GM19238 (cell line): ENCODE data around the gene ADAMTS5.

Source experiments
- DNase-seq: peaks from one replicate; pipeline ENCODE4 v3.0.0; 2011; ENCODE audit warnings: low spot score; ENCODE audit not compliant: insufficient read length

Gene ADAMTS5

DNA sequence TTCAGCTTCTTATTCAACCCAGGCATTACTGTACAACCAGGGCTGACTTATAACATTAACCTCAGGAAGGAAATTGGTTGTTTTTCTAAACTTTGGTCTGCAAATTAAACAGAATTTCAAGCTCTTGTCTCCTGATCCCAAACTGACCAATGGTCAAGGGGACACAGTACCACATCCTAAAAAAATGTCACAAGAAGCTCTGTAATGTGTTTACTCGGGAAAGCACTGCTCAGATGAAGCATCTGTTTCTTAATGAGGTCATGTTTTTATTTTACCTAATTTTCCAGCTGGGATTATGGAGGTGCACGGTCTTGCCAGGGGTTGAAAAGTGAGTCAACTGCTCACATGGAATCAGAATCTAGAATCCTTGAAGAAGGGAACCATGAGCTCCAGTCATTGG is 18.7 kb downstream of the ADAMTS5 start:
- no peak for DNase-seq

DNA sequence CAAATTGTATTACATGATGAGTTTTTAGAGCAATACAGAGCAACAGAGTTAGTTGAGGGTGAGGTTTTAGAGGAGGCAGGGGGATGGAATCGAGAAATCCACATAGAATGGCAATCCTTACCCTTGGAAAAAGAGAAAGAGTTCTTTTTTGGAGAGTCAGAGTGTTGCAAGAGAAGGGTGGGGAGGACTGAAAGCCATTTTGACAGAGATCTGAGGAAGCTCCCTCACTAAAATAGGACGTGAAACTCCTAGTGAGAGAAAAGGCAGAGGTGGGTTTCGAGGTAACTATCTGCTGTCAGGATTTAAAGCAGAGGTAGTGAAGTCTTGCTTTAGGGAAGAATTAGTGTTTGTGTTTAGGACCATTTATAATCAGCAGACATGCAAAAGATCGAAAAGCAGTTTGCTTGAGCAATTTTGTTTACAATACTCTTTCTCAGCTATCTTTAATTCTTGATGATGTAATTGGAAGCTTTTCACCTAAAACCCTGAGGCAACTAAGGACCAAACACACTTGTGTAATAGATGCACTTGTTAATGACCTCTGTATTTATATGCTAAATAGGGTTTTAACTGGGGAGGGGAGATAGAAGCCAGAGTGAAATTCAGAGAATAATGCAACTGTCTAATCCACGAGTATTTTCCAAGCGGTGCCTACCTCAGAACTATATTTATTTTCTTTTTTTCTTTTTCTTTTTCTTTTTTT is 20.0 kb downstream of the ADAMTS5 start:
- DNase-seq = no peak

DNA sequence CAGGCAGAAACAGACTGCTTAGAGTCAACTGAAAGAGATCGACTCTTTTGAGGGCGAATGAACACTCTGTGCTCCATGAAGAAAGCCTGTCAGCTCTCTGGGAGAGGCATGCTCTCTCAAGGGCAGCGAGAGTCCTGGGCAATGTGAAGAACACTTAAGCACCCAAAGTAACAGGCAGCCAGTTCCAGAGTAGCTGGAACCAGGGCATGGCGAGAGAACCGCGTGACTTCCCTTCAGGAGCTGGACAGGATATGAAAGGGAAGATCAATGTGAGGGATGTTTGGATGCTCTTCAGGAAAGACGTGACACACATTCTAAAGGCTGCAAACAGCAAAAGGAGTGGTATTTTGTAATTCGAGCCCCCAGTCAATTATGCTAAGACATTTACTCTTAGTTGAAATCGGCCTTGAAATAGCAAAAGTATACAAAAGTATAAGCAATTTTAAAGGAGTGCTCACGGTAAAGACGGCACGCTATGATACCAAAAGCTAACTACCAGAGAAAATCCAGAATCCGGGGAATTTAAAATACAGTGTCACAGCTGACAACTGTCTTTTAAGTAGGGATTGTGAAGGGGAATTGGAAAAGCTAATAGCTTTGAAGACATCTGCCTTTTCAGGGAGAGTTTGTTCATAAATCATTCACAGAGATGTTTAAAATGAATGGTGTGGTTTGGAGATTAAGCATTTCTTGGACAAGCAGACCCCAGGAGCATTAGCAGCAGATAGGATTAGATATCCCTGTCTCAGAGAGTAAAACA is 20.8 kb downstream of the ADAMTS5 start:
- DNase-seq = no peak

DNA sequence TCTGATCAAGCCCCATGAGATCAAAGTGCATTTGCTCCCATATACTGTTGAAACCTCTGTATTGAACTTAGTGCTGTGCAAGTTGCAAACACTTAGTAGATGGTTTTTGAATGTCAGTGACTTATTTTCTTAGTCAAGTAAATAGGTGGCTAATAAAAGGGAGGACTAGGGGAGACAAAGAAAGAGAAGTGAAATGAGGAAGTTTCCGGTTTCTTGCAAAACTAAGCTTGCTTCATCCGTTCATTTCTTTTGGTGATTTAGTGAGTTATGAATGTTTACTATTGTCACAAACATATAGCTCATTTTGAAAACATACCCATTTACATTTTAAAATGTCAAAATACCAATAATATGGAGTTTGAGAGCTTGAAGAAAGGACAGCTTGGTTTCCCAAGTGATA is 23.0 kb downstream of the ADAMTS5 start:
- DNase-seq = no peak

DNA sequence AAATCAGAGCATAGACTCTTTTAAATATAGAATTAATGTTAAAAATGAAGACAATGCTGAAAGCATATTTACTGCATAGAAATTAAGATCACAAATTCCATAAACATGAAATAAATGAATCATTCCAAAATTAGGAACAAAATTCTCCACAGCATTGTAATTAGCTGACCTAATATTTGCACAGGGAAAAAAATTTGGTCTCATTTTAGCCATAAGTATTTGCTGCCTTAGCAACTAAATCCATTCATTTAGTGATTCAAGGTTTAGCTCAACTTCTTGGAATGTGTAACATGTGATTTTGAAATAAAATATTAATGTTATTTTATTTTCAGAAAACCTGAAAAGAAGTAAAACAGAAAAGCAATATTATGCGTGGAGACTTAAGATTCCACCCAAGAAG is 25.5 kb downstream of the ADAMTS5 start:
- no peak for DNase-seq

DNA sequence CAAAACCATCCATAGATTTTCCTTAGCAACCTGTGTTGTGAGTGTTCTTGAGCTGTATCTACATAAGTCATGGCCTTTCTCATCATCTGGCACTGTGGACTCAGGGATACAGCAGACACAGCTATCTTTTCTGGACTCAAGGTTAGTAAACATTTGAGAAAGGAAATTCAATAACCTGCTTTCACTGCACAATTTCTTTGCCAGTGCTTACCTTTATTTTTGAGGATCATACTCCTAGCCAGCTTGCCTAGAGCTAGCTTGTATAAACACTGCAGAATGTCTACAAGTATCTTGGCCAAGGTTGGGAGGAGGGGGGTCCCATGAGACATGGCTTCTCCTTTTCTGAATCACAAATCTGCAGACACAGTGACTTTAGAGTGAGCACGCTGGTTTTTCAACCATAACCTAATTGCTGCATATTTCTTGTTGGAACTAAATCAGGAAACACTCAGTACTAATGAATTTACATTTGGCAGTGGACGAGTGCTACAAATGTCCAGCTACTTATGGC is 27.2 kb downstream of the ADAMTS5 start:
- DNase-seq = no peak

DNA sequence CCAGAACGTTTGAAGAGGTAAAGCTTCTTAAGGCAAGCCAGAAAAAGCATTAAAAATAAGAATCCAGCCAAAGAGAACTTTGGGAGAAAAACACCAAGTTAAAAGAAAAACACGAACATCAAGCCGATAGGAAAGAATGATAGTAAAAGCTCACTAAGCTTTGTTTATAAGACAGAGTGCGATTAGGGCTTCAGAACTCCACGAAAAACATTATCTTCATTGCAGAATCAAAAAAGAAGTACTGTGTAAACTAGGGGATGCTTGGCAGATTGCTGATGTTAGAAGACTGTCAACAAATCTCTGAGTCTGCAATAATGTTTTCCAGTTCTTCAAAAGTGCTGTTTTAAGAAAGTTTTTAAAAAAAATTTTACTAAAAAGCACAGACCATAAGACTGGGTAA is 30.2 kb downstream of the ADAMTS5 start:
- DNase-seq = no peak

DNA sequence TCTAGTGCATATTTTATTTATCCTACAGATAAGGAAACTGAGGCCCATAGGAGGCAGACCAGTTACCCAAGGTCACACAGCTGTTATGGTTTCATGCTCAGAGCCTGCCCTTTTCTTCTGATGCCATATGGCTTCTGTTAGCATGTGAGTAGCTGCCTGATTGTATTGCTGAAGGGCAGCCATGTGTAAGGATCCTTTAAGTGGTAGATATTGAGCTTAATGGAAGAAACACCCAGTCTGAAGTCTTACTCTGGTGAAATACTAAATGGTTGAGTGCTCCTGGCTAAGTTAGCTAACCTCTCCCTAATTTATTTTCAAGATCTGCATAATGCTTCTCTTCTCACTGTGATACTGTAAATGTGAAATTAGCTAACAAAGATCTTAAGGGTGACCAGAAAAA is 30.9 kb downstream of the ADAMTS5 start:
- DNase-seq = no peak

DNA sequence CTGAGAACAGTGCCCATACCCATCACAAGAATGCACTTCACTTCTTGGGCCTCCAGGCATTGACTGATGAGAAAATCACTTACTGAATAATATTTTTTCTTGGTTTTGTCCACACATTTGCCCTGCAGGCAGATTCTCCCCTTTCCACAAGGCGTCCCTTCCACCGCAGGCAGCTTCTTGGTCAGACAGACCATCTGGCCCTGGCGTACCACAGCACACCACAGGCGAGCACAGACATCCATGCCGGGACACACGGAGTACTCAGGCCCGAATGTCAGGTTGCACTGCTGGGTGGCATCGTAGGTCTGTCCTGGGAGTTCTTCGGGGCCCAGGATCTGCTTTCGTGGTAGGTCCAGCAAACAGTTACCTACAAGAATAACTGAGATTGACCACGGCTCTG is 32.5 kb downstream of the ADAMTS5 start:
- no peak for DNase-seq

DNA sequence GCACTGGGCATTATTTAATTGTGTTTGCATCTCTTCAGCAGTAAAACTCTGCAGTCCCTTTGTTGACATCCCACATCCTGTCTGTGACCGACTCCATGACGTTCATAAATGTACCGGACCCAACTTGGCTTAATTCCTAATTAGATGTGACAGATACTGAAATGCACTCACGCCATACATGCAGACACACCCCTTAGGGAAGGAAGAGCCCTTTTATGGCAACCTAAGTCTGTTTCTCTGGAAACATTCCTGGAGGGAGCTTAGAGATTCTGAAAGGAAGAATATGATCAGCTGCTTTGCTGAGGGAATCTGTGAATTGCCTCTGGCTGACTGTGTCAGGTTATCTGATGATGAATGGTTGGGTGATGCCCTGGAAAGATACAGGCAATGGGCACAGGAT is 33.4 kb downstream of the ADAMTS5 start:
- no peak for DNase-seq

DNA sequence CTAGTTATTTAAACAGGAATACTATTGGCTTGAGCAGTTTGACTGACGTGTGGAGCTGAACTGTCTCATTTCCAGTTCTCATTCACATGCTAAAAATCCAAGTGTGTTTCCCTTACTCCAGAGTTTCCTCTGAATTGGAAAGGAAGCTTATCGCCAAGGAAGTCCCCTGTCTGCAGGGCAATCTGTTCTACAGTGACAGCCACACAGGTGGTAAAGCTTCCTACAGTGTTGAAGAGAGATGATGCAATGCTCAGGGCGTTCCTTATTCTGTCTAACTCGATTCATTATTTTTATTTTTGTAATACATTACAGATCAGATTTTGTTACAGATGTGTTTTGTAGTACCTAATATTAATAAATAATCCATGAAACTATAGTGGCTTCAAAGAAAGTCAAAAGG is 41.3 kb downstream of the ADAMTS5 start:
- no peak for DNase-seq

DNA sequence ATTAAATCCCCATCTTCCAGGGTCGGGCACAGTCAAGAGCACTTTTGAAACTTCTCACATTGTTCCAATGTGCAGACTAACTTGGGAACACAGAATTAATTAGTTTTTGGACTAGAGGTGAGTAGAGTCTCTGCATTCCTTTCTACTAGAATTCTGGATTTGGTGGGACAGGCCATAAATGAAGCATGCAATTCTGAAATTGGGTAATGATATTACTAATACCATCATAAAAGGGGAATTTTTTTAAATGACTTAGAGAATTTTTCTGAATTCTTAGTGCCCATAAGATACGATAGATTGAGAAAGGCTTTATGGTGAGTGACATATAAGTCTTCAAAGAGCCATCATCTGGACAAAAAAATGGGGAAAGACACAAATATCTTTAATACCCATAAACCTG is 41.8 kb downstream of the ADAMTS5 start:
- DNase-seq = no peak

DNA sequence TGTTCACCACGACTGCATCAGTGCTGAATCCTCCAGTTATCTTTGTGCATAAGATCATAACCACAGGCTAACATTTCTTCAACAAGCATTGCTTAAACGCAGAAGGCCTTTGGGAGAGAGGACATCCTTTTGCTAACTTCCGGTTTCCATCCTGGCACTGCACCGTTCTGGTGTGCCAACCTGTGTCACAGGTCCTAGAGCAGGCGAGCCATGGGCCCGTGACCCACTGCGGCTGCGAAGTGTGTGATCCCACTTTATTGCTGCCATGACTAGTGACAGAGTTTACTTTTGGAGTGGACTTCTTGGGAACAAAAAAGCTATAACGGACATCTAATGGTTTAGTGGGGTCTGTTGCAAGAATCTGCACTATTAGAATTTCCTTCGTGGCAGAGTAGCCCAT is 42.9 kb downstream of the ADAMTS5 start:
- DNase-seq = no peak

DNA sequence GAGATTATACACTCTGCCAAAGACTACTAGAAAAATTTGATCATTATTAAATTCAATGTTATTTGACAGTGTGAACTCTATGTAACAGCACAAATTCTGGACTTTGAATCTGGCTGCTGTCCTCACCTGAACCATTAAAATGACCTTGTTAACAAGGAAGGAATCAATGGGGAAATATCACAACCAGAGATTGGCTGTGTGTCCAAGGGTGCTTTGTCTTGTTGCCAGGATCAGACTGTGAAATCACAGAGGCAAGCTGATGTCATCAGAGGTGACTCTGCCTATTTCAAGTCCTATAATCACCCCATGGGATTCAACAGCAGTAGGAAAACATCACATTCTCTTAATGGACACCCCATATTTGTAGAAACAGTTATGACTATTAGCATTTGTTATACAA is 46.8 kb downstream of the ADAMTS5 start:
- DNase-seq = no peak

DNA sequence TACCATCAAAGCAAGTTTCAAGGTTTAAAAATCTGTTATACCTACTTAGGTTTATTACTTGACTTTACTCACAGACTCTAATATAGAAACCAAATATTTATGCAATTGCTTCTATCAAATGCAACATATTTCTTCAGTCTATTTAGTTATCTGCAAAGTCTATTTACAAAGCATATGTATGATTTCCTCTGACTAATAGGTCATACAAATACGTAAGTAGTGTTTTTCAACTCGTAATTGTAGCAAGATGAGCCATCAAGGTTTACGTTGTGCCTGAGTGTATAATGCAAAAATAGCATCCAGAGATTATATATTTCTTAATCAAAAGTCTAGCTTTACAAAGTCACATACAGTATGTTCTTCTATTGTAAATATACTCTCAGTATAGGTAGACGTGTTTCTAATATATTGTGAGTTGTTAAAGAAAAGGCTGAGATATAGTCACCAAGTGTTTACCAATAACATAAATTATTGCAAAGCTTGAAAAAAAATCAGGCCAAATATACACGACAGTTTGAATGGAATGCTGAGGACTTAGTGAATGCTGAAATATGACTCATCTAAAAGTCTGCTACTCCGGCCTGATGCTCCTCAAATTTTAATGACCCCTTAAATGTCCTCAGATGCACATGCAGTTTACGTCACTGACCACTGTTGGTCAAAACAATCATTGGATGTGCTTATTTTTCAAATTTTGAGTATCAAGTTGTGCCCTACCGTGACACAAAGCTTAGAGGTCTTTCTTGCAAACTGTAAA is 48.4 kb downstream of the ADAMTS5 start:
- no peak for DNase-seq

DNA sequence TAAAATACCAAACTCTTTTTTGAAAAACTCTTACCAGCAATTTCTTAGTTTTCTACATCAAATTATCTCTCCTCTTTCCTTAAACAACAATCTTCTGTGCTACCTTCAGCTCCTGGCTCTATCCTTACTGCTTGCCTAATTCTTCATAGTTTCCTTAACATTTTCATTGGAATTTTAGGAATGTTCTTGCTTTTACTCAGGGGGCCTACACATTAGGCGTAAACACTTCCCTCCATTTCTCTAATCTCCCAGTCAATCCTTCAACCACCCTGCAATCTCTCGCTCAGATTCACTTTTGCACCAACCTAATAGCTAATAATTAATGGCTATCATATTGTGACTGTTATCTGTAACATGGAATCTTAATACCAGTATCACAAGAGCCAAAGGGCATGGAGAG is 50.1 kb downstream of the ADAMTS5 start:
- DNase-seq = no peak

DNA sequence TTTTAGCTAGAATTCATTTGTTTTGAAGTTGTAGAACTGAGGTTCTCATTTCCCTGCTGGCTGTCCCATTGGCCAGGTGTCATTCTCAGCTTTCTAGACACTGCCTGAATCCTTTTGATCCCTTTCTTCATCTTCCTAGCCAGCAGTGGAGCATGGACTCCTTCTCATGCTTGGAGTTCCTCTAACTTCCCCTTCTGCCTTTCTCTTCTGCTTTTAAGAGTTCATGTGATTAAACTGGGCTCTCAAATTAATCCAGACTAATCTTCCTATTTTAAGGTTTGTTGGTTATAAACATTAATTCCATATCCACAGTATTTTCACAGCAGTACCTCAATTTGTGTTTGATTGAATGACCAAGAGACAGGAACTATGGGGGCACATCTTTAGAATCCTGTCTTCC is 52.3 kb downstream of the ADAMTS5 start:
- DNase-seq = no peak

DNA sequence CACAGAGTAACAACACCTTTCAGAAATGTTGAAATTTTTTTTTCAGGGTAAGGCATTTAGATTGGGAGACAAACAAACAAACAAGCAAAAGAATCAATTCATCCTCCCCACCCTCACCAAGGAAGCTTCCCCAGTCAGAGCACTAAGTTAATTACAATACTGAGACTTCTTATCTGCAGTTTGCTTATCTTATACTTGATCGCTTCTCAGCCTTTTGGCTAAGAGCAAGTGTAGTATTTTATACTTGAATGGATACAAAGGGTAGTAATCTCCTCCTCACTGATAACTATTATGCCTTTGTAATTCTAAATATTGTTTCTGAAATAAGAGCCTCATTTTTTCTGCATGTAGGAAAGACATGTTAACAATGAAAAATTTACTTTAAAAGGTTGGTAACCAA is 54.4 kb downstream of the ADAMTS5 start:
- DNase-seq = no peak

DNA sequence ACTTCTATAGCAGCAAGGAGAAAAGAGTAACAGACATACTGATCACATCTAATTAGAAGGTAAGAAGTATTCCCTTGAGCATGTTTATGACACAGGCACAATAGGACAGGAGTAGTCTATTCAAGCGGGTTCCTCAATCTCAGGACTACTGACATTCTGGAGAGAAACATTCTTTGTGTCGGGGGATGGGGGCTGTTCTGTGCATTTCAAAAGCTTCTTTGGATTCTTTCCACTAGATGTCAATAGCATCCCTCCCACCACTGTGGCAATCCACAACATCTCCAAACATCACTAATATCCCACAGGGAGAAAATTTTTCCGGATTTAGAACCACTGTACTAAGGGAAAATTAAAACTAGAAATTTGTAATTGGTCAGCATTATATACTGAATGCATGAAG is 56.9 kb downstream of the ADAMTS5 start:
- DNase-seq = no peak

DNA sequence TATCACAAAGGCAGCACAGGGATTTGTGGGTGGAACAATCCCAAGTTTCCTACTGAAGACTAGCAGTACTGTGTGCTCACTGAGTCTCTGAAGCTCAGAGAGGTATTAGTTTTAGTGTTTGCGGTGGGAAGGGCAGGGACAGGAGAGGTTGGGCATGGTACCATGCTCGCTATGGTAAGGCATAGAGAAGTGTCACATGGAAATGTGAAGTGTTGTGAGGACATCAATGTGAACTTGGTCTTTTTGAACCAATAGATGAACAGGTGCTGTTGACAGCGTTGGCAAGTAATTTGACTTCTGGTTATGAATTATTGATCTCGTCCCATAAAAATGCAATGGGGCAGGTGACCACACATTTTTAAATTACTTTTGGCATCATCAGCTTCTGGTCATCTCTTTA is 65.9 kb downstream of the ADAMTS5 start:
- no peak for DNase-seq

DNA sequence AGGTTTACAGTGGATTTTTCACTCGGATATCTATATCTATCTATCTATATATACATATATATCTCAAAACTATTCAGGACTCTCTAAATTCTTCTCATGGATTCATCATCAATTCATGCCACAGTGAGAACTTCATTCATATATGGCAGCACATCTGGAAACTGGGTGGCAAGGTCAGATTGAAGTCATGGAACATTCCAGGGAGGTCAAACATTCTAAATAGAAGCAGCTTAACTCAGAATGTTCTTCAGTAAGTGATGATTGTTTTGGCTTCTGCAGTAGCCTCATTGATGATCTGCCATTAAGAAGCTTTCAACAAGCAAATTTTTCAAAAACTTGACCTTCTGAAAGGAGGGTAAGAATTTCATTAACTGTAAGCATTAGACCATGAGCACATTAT is 74.7 kb downstream of the ADAMTS5 start:
- DNase-seq = no peak

DNA sequence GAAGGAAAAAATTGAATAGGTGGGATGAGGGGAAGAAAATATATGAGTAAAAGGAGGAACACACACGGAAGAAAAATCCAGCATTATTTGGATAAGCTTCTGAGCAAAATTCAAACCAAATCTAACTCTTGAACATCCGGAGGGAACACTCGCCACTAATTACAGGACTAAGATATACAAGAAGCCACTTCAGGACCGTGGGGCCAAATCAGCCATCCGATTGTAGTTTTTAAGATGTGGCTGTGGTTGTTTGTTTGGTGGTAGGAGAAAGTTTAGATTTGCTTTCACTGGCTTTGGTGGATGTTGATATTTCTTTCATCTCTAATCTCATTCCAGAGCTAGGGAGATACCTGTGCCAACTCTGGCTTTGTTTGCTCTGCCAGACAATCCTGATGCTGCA is 78.0 kb downstream of the ADAMTS5 start:
- DNase-seq = no peak
